ENCODE data around the gene ANAPC5.
"Not testable (repeated sequence)": the region's sequence is repeated elsewhere in the genome, so short reads cannot be mapped to it uniquely, and the experiment has no call there.

- not testable (repeated sequence) for TF ChIP-seq SP1 (CRISPR knock-in tag; conservative IDR thresholded peaks at IDR 0.05); CTCF (IDR thresholded peaks at IDR 0.05); HMGXB4 (CRISPR knock-in tag; IDR thresholded peaks at IDR 0.05); FOXP4 (CRISPR knock-in tag; IDR thresholded peaks at IDR 0.05); TEAD4 (CRISPR knock-in tag; IDR thresholded peaks at IDR 0.05); IRF1 (CRISPR knock-in tag; IDR thresholded peaks at IDR 0.05); ATF3 (CRISPR knock-in tag; conservative IDR thresholded peaks at IDR 0.05); PRDM15 (CRISPR knock-in tag; IDR thresholded peaks at IDR 0.05); NR2C2 (CRISPR knock-in tag; IDR thresholded peaks at IDR 0.05); IRF2 (CRISPR knock-in tag; IDR thresholded peaks at IDR 0.05; ENCODE audit: borderline replicate concordance, low read depth)
Measured at GRCh38 chr12:121281116-121281515, 71.1 kb downstream of the ANAPC5 start.
